HG02678 (cell line): ENCODE data around the gene CEPT1.
"Not testable (repeated sequence)": the region's sequence is repeated elsewhere in the genome, so short reads cannot be mapped to it uniquely, and the experiment has no call there.

Experiments used
- ATAC-seq: cut with Tn5 transposase; IDR thresholded peaks from one replicate; pipeline ENCODE4 v1.9.1; 2021; ENCODE audit warnings: mild to moderate bottlenecking, moderate library complexity; ENCODE audit not compliant: unreplicated experiment

CEPT1 gene

GRCh38 chr1:111139956-111140679 lies at the start of gene CEPT1, which contains the start of gene DRAM2:
TSS of gene CEPT1 (plus strand) at chr1:111140223. CDS start at chr1:111147715, 7,492 bp downstream.
TSS of gene DRAM2 (minus strand) at chr1:111140093. CDS start at chr1:111131554, 8,539 bp downstream.
- peak; percentile 70 for ATAC-seq

GRCh38 chr1:111095421-111095820 lies 44.6 kb upstream of the CEPT1 start:
- ATAC-seq = not testable (repeated sequence)

- ATAC-seq = no peak
These were observed 42.5 kb upstream of the CEPT1 start for GRCh38 chr1:111097356-111098099.

GRCh38 chr1:111099289-111099688 lies 40.7 kb upstream of the CEPT1 start:
- ATAC-seq = no peak

GRCh38 chr1:111101854-111102642 lies 38.0 kb upstream of the CEPT1 start:
- ATAC-seq = no peak

GRCh38 chr1:111104981-111105380 lies 35.0 kb upstream of the CEPT1 start:
- no peak for ATAC-seq

- no peak for ATAC-seq
These were observed 29.7 kb upstream of the CEPT1 start for GRCh38 chr1:111110197-111110899.

- ATAC-seq = no peak
These were observed 23.5 kb upstream of the CEPT1 start for GRCh38 chr1:111116496-111116895.

- no peak for ATAC-seq
These were observed 13.7 kb upstream of the CEPT1 start for GRCh38 chr1:111126354-111126753.

GRCh38 chr1:111127923-111128643 lies 11.9 kb upstream of the CEPT1 start:
- ATAC-seq = peak; percentile 89

GRCh38 chr1:111129376-111129775 lies 10.6 kb upstream of the CEPT1 start:
- ATAC-seq = no peak

- ATAC-seq = no peak
These were observed 8.3 kb upstream of the CEPT1 start for GRCh38 chr1:111131693-111132092.

- no peak for ATAC-seq
These were observed 6.2 kb upstream of the CEPT1 start for GRCh38 chr1:111133866-111134265.

- peak; percentile 40 for ATAC-seq
These were observed 583 bp upstream of the CEPT1 start for GRCh38 chr1:111139324-111139955.

GRCh38 chr1:111140680-111140967 lies 601 bp downstream of the CEPT1 start:
- ATAC-seq = no peak

GRCh38 chr1:111141245-111142220 lies 1.5 kb downstream of the CEPT1 start:
- no peak for ATAC-seq

GRCh38 chr1:111142356-111142975 lies 2.4 kb downstream of the CEPT1 start:
- ATAC-seq = no peak

- no peak for ATAC-seq
These were observed 5.5 kb downstream of the CEPT1 start for GRCh38 chr1:111145542-111145941.
